Measurements from ENCODE around the gene TEN1.

TEN1 gene

DNA sequence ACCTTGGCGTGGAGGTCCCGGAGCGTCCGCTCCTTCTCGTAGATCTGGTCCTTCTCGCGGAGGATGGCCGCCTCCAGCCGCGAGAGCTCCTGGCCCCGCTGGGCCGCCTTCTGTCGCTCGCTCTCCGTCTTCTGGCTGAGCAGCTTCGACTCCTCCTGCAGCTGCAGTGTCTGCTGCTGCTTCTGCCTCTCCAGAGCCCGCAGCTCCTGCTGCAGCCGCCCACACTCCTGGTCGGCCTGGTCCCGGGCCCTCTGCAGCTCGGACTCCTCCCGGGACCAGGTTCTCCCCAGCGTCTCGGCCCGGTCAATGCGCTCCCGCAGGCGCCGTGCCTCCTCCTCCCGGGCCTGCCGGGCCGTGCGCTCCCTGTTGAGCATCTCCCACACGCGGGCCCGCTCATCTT, 29.2 kb downstream of the TEN1 start:
- no peak for DNase-seq

- no peak for DNase-seq
These were observed 29.8 kb downstream of the TEN1 start for GRCh38 chr17:76008630-76009425.

DNA sequence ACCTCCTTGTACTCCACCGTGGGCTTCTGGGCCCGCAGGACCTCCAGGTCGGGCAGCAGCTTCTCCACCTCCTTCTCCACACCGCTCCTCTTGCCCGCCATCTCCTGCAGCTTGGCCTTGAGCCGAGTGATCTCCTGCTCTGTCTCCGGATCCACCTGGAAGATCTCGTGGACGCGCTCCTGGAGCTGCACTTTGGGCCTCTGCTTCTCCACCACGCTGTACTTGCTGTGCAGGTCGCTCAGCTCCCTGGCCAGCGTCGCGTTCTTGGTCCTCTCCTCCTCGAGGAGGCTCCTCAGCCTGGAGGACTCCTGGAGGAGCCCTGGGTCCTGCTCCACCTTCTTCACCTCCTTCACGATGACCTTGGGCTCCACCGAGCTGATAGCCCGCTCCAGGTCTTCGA, 30.4 kb downstream of the TEN1 start:
- no peak for DNase-seq

DNA sequence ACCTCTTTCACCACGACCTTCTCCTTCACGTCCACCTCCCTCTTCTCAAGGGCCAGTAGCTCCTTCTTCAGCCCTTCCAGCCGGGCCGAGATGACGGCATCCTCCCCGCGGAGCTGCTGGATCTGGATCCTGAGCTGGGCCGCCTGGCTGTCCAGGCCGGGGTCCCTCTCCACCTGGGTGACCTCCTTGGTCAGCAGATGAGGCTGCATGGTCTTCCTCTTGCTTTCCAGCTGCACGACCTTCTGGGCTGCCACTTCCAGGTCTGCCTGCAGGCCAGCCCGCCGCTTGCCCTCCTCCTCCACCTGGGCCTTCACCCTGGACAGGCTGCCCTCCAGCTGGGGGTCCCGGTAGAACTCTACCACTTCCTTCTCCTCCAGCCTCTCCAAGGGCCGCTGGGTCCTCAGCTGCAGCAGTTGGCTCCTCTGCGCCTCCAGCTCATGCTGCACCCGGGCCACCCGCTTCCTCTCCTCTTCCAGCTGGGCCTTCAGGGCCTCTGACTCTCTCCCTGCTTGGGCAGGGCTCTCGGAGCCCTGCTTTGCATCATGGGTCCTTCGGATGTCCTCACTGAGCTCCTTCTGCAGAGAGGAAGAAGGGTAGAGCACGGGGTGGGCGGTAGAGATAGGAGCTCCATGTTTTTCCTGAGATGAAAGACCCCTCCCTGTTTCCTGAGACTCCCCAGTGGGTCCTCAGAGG, 31.1 kb downstream of the TEN1 start:
- no peak for DNase-seq

GRCh38 chr17:76011951-76012350, 32.9 kb downstream of the TEN1 start:
- no peak for DNase-seq

DNA sequence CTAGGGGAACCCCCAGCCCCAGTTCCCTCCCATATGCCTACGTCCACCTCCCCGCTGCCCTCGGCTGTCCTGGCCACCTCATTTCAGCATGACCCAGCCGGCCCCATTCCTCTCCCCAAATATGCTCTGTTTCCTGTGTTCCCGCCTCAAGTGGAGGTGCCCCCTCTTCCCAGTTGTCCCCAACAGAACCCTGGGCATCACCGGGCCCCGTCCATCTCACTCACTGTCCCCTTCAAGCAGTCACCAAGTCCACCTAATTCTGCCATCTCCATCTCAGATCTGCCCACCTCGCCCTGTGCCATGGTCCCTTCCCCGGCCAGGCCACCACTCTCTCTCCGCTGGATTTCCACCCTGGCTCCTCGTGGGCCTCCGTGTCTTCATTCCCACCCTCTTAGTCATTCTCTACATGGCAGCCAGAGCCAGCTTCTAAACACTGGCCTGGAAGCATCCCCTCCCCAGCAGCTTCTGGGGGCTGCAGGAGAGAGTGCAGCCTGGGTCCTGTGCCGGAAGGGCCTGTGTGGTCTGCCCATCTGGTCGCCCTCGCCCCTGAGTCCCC, 34.4 kb downstream of the TEN1 start:
- DNase-seq: no peak

DNA sequence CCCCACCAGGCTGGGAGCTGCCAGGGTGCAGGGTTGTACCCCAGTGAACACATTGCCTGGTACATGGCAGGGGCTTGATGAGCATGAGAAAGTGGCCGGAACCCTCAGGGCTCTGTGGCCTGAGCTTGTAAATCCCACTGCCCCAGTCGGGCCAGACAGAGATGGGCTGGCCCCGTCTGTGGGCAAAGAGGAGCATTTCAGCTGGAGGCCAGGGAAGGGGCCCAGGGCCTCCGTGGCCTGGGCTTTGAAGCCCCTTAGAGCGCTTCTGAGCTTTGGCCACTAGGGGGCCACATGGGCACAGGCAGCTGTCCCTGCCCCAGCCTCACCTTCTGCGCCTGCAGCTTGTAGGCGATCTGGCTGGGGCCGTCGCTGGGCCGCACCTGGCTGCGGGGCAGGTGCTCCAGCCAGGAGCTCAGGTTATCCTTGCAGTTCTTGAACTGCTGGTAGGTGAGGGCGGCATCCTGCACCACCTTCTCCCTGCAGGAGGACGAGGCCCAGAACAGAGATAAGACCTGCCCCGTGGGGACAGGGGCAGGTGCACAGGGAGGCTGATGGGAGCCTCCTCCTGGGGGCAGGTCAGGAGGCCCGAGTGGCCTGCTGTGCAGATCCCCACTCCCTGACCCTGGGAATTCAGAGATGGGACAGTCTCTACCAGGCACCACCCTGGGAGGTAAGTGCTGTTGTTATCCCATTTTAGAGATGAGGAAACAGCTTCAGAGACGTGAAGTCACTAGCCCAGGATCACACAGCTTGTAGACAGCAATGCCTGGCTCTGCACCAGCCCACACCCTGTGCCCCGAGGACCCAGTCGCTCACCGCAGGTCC, 35.3 kb downstream of the TEN1 start:
- DNase-seq: peak; percentile 77

DNA sequence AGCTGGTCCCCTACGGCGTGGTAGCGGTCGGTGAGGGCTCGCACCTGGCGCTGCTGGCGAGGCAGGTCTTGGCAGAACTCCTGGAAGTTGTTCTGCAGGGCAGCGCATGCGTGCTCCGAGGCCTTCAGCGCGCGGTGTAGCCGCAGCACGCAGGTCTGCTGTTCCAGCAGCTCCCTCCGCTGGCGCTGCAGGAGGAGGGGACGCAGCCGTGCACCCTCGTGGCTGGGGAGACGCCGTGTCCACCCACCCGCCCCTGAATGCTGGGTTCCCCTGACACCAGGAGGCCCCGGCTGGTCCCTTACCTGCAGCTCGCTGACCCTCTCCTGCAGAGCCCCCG, 35.9 kb downstream of the TEN1 start:
- no peak for DNase-seq

- DNase-seq: no peak
These were observed 38.7 kb downstream of the TEN1 start for GRCh38 chr17:76017481-76018339.

- DNase-seq: no peak
These were observed 39.3 kb downstream of the TEN1 start for GRCh38 chr17:76018340-76018680.

DNA sequence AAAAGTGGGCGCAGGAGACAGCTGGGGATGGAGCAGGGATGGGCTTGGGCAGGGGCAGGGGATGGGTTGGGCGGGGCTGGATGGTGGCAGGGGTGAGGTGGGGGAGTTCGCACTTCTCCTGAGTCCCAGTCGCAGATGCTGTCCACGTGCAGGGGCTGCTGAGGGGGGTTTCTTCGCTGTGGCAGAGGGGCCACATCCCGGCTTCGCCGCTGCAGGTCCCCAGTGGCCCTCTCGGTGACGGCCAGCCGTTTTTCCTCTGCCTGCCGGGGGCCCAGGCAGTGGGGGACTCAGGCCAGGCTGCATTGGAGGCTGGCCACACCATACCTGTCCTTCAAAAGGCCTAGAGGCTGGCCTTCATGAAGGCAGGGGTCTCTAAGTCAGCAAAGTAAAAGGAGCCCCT, 39.8 kb downstream of the TEN1 start:
- DNase-seq: no peak

GRCh38 chr17:76019833-76020467, 40.9 kb downstream of the TEN1 start:
- DNase-seq: no peak

- DNase-seq: no peak
These were observed 43.2 kb downstream of the TEN1 start for GRCh38 chr17:76022285-76022684.

GRCh38 chr17:76022973-76023899, 44.2 kb downstream of the TEN1 start:
- DNase-seq: no peak

DNA sequence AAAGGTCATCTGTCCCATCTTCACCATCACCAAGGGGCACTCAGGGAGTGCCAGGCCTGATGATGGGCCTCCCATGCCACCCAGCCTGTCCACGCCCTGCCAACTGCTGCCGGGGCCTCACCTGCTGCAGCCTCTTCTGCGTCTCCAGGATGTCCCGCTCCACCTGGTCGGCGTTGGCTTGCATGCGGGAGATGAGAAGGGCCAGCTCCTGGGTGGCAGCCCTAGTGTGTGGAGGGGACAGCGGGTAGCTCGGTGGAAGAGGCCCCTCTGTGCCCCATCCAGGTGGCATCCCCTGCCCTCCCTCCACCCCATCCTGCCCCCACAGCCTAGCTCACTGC, 44.8 kb downstream of the TEN1 start:
- DNase-seq: no peak

DNA sequence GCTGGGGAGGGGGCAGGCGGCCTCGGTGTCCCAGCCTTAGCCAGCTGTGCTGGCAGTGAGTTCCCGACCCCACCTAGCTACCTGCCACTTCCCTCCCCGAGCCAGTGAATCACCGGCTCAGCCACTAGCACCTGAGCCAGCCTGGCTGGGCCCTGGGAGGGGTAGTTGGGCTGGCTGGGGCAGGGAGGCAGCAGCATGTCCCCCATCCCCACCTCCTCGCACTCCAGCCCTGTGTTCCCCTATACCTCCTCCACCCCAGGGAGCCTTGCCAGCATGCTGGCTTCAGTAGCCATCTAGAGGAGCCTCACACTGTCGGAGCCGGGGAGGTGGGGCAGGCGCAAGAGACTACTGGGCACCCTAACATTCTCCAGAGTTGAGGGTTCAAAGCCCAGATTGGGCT, 45.3 kb downstream of the TEN1 start:
- no peak for DNase-seq

GRCh38 chr17:76025294-76025693, 46.3 kb downstream of the TEN1 start:
- DNase-seq: no peak

DNA sequence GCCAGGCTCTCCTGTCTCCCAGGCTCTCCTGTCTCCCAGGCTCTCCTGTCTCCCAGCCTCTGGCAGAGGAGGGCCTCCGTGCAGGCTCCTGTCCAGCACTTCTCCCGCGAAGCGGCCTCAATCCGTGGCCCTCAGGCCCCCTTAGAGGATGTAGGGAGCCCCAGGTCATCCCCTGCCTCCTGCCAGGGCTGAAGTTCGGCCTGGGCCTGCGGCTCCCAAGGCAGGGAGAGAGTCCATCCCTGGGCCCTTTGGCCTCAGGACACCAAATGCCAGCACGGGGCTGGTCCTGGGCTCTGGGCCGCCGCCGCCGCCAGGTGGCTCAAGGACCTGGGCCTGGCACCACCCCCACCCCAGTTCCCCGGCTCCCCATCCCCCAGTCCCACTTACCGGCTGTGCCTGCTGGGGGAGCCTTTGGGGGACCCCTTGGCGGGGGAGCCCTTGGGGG, 47.7 kb downstream of the TEN1 start:
- no peak for DNase-seq

DNA sequence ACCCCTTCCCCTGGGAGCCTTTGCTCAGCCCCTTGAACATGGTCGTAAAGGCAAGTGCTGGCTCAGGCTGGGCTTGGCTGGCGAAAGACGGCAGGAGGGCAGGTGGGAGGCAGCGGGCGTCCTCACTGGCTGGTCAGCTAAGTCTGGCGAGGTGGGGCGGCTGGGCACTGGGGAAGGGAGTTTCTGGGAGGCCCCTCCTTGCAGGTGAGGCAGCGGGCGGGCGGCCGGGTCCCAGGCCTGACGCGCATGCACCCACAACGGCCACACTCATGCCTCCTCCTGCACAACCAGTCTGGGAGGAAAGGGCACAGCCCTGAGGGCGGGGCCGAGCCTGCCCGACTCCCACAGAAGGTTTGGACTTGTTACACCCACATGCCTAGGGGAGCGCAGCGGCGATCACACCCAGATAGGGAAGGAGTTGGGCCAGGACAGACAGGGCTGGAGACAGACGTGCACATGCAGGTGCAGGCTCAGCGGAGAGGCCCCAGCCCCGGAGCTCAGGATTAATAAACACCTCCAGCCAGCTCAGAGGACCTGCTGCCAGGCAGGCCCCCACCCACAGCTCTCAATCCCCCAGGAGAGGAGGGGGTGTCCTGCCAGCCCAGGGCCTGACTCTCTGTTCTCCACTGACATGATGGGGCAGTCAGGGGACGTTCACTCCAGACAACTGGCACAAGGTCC, 48.3 kb downstream of the TEN1 start, which contains the start of gene EVPL:
Gene EVPL, minus strand, starts transcription at position 148 of the 681 bp plus-strand sequence. Its CDS starts 108 bp downstream, at position 40.
- DNase-seq: no peak

DNA sequence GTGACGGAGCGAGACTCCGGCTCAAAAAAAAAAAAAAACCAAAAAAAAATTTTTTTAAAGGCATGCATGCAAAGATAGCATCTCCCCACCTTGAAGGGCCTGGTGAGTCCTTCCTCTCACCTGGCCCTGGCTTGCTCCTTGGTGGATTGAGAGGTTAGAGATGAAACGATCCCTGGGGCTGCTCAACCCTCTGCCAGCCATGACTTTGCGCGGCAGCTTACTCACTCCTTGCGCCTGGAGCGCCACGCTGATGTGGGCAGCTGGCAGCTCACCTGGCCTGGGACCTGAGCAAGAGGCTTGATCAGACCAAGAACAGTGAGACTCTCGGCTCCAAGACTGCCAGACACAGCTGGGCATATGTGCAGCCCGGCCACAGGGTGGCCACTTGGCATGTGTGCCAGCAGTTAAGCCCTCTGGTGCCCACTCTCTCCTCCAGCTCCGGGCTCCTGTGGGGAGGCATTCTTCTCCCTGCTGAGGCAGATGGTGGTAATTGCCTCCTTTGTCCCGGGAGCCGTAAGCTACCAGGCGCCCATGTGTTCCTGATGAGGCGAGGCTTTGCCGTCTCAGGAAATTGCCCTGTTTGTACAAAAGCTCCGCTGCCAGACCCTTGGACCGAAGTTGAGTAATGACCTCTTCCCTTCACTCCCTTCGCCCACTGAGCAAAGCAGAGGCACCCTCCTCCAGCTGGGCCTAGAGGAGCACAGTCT, 53.2 kb downstream of the TEN1 start:
- no peak for DNase-seq

Data from NCI-H2171 (cell line).